Activated T-cell treated with anti-CD3 and anti-CD28 coated beads, Interleukin-2, amount 50 U/mL, for 1 hour (primary cell): ENCODE results near the gene TREH.
"Not testable (repeated sequence)": the region's sequence is repeated elsewhere in the genome, so short reads cannot be mapped to it uniquely, and the experiment has no call there.

Source experiments
- DNase-seq: peaks from one replicate; pipeline ENCODE4 v3.0.0-alpha.2; 2020

The TREH gene

GRCh38 chr11:118679483-118679882 lies at the start of gene TREH:
TREH (minus strand) TSS chr11:118679650; CDS start chr11:118679627, 23 bp downstream.
- no peak for DNase-seq

GRCh38 chr11:118728112-118728511 lies 48.7 kb upstream of the TREH start:
- peak; percentile 20 for DNase-seq

- DNase-seq = not testable (repeated sequence)
Observed at GRCh38 chr11:118727721-118728066, 48.2 kb upstream of the TREH start.

GRCh38 chr11:118727001-118727720 lies 47.7 kb upstream of the TREH start:
- DNase-seq = not testable (repeated sequence)

- not testable (repeated sequence) for DNase-seq
Observed at GRCh38 chr11:118721478-118722015, 42.1 kb upstream of the TREH start.

- not testable (repeated sequence) for DNase-seq
Observed at GRCh38 chr11:118720740-118721139, 41.3 kb upstream of the TREH start.

- not testable (repeated sequence) for DNase-seq
Observed at GRCh38 chr11:118720078-118720477, 40.6 kb upstream of the TREH start.

GRCh38 chr11:118718562-118718961 lies 39.1 kb upstream of the TREH start:
- not testable (repeated sequence) for DNase-seq

GRCh38 chr11:118717733-118718132 lies 38.3 kb upstream of the TREH start:
- not testable (repeated sequence) for DNase-seq

- DNase-seq = not testable (repeated sequence)
Observed at GRCh38 chr11:118717221-118717620, 37.8 kb upstream of the TREH start.

- no peak for DNase-seq
Observed at GRCh38 chr11:118715837-118716260, 36.4 kb upstream of the TREH start.

GRCh38 chr11:118715245-118715831 lies 35.9 kb upstream of the TREH start:
- DNase-seq = no peak

GRCh38 chr11:118714816-118715215 lies 35.4 kb upstream of the TREH start:
- DNase-seq = no peak

GRCh38 chr11:118714416-118714815 lies 35.0 kb upstream of the TREH start:
- not testable (repeated sequence) for DNase-seq

- DNase-seq = no peak
Observed at GRCh38 chr11:118708296-118708695, 28.8 kb upstream of the TREH start.

- no peak for DNase-seq
Observed at GRCh38 chr11:118706546-118706825, 27.0 kb upstream of the TREH start.

- DNase-seq = no peak
Observed at GRCh38 chr11:118705791-118706545, 26.5 kb upstream of the TREH start.

- peak; percentile 49 for DNase-seq
Observed at GRCh38 chr11:118705111-118705741, 25.8 kb upstream of the TREH start.

- DNase-seq = no peak
Observed at GRCh38 chr11:118703563-118704106, 24.2 kb upstream of the TREH start.

- peak; percentile 55 for DNase-seq
Observed at GRCh38 chr11:118699506-118700220, 20.2 kb upstream of the TREH start.

- DNase-seq = no peak
Observed at GRCh38 chr11:118697346-118697745, 17.9 kb upstream of the TREH start.

GRCh38 chr11:118696673-118697226 lies 17.3 kb upstream of the TREH start:
- DNase-seq = no peak
